HG03469 (cell line): Measurements from ENCODE around the gene FOXL3.
"Not testable (repeated sequence)": the region's sequence is repeated elsewhere in the genome, so short reads cannot be mapped to it uniquely, and the experiment has no call there.

Source experiments
- ATAC-seq: cut with Tn5 transposase; IDR thresholded peaks from one replicate; pipeline ENCODE4 v1.9.1; 2021; ENCODE audit warnings: mild to moderate bottlenecking, moderate library complexity, moderate number of reproducible peaks; ENCODE audit not compliant: unreplicated experiment

Gene FOXL3

DNA sequence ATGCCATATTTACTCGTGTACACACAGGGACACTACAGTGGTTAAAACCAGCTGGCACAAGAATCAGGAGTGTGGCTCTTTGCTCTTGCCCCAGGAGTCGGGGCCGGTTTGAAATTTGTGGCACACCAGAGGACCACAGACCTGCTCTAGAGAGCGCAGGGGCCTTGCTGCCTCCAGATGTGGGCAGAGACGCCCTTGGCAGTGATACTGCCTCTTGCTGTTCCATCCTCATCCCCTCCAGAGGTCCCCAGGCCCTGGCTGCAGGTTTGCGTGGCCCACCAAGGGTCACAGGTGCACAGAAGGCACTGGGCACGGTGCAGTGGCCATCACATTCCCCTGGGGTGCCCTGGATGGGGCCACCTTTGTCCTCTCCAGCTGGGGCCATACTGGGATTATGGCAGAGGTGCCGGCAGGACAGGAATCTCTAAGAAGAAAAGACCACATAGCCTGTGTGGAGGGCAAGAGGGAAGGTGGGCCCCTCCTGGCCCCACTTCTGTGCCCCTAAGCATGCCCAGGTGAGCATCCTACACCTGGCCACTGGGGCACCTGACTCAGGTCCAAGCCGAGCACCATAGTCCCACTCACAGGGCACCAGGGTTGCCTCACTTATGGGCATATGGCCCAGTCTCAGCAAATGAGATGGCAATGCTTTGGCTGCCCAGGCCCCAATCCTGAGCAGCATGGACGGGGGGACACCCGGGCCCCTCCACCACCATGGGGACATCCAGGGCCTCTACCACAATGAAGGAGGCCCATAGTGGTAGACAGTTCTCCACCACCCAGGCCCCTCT, 45.6 kb downstream of the FOXL3 start:
- ATAC-seq = no peak

- ATAC-seq = not testable (repeated sequence)
Observed at GRCh38 chr7:336149-336533, 46.2 kb downstream of the FOXL3 start.

- no peak for ATAC-seq
Observed at GRCh38 chr7:336810-337566, 47.0 kb downstream of the FOXL3 start.

- ATAC-seq = no peak
Observed at GRCh38 chr7:337567-337951, 47.6 kb downstream of the FOXL3 start.

GRCh38 chr7:338295-339061, 48.5 kb downstream of the FOXL3 start:
- no peak for ATAC-seq

DNA sequence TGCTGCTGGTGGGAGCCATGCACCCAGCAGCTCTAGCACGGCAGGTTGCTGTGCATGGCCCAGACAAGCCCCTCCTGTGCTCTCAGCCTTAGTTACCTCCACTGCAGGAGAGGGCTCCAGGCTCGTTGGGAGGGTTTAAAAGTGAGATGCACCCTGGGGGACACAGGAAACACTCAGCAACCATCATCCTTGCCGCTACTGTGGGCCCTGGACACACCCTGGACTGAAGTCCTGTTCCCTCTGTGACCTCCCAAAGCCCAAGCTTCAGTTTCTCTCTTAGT, 49.0 kb downstream of the FOXL3 start:
- ATAC-seq = no peak

DNA sequence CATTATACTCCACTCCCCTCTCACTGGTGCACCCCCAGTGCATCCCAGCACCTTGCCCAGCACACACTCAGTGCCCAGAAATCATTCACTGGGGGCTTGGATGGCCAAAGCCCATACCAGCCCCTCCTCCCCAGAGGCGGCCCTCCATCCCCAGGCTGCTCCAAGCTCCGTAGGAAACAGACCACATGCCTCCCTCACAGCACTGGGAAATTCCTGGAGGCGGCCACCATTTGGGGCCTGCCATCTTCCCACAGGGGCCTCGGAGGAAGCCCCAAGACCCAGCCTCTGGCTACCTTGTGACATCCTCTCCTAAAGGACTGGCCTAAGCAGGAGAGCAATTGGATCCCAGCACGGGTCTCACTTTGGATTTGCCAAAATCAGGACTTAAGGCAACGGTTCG, 49.7 kb downstream of the FOXL3 start:
- no peak for ATAC-seq

GRCh38 chr7:340200-340937, 50.4 kb downstream of the FOXL3 start:
- ATAC-seq = no peak
